HG03097 (cell line): ENCODE measurements around the gene PSAP.

Experiments
- ATAC-seq: cut with Tn5 transposase; IDR thresholded peaks from one replicate; pipeline ENCODE4 v1.9.1; 2021; ENCODE audit not compliant: unreplicated experiment, low FRiP score

PSAP gene

GRCh38 chr10:71770789-71771188, 80.3 kb downstream of the PSAP start:
- no peak for ATAC-seq

GRCh38 chr10:71770255-71770654, 80.8 kb downstream of the PSAP start:
- ATAC-seq, result no peak

GRCh38 chr10:71769279-71769823, 81.7 kb downstream of the PSAP start:
- peak; percentile 19 for ATAC-seq

GRCh38 chr10:71767420-71768035, 83.5 kb downstream of the PSAP start:
- no peak for ATAC-seq

- ATAC-seq, result no peak
Observed at GRCh38 chr10:71766717-71767419, 84.2 kb downstream of the PSAP start.
